ENCODE data around the gene CAMK2D. TPM values are rescaled to one million over a fixed set of nuclear protein-coding genes. Genes with fewer than 3 reads are reported as not detected.

The CAMK2D gene
- total RNA-seq, 1 experiment from 2014 or later: 15.4 TPM

DNA sequence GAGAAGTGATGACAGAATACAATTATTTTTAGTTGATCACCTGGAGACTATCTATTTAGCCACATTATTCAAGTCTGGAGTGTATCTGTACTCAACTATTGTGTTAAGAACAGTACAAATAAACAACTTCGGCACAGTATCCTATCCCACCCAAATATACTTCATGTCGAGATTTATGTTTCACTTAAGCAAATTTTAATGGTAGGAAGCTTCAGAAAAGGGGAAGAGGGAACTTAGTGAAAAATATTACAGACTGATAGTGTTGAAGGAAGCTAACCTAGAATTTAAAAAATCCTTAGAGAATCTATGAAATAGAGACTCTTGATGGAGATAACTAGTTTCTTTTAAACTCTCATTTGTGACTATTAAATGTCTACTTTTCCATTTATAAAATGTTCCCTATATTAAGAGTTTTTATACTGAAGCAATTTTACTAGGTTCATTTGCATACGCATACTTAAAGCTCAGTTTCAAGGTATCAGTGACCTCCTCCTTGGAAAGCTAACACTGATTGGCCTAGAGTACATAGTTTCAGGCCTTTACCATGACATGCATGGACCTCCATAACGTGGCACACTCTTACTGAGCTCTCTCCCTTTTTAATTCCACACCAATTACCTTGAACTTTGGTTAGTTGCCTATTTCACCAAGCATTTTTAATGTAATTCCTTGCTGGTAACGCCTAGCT, 197.7 kb downstream of the CAMK2D start:
- CTCF ChIA-PET: no interaction called here
- no peak for ATAC-seq

DNA sequence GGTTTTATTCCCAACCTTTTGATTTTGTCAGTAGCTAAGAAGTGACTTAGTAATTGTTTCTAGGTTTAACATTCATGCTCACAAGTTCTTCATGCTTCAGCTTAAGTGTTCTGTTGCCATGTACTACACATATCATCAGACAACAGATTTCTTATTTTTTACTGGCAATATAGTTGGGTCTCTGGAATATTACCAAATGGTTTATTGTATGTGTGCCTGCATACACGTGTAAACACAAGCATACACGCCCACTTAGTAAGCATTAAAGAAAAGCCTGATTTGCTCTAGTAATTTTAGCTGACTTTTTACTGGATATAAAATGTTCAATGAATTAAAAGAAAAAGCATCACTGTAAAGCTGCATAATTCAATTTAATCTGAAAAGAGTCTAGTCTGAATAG, 199.8 kb downstream of the CAMK2D start:
- intact Hi-C loops (cut with micrococcal nuclease): no loop called here
- ChIA-PET POLR2A (ENCODE audit: unreplicated experiment) (no interaction called here), CTCF (no interaction called here)
- ATAC-seq (no peak), DNase-seq (no peak)
- Histone ChIP-seq H3K4me2 (ENCODE audit: low read length) (no peak overlapping the region), H3K79me2 (ENCODE audit: low read length) (no peaks in the 10 kb centered on the region), H3K9me2 (replicated peaks; ENCODE audit: low read length) (no peaks in the 10 kb centered on the region), H3F3A (ENCODE audit: low read length, unreplicated experiment) (no peaks in the 10 kb centered on the region), H3K27me3 (ENCODE audit: low read length) (no peaks in the 10 kb centered on the region), H3K9me3 (ENCODE audit: low read length) (no peaks in the 10 kb centered on the region), H3K4me3 (ENCODE audit: low read length) (no peak overlapping the region), H4K20me1 (ENCODE audit: low read length) (no peaks in the 10 kb centered on the region), H2AFZ (ENCODE audit: low read length) (no peak overlapping the region), H3K27ac (ENCODE audit: low read length) (no peak overlapping the region), H3K36me3 (ENCODE audit: low read depth, low read length) (no peaks in the 10 kb centered on the region), H3K4me1 (ENCODE audit: insufficient read depth, low read length) (peaks cover 19% of the 10 kb centered on the region), H3K9ac (ENCODE audit: low read length) (no peak overlapping the region)
- no TSS peak for BruUV-seq (replicated peaks)
- TF ChIP-seq, protein P1, sequence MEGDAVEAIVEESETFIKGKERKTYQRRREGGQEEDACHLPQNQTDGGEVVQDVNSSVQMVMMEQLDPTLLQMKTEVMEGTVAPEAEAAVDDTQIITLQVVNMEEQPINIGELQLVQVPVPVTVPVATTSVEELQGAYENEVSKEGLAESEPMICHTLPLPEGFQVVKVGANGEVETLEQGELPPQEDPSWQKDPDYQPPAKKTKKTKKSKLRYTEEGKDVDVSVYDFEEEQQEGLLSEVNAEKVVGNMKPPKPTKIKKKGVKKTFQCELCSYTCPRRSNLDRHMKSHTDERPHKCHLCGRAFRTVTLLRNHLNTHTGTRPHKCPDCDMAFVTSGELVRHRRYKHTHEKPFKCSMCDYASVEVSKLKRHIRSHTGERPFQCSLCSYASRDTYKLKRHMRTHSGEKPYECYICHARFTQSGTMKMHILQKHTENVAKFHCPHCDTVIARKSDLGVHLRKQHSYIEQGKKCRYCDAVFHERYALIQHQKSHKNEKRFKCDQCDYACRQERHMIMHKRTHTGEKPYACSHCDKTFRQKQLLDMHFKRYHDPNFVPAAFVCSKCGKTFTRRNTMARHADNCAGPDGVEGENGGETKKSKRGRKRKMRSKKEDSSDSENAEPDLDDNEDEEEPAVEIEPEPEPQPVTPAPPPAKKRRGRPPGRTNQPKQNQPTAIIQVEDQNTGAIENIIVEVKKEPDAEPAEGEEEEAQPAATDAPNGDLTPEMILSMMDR (conservative IDR thresholded peaks at IDR 0.05; ENCODE audit: low read depth, low read length): no peak
- no peak for TF ChIP-seq EZH2phosphoT487 (IDR thresholded peaks at IDR 0.05; ENCODE audit: borderline replicate concordance, low read length)
- no peak for TF ChIP-seq EZH2 (IDR thresholded peaks at IDR 0.05; ENCODE audit: low read length, unreplicated experiment)

More for the DNA sequence above, 197.7 kb downstream of the CAMK2D start:
- no peak for TF ChIP-seq EZH2 (IDR thresholded peaks at IDR 0.05; ENCODE audit: low read length, unreplicated experiment)
- TF ChIP-seq EZH2phosphoT487 (IDR thresholded peaks at IDR 0.05; ENCODE audit: borderline replicate concordance, low read length): no peak
- TF ChIP-seq, protein P1 (conservative IDR thresholded peaks at IDR 0.05; ENCODE audit: low read depth, low read length): no peak
- Histone ChIP-seq H3K36me3 (ENCODE audit: low read depth, low read length) (no peaks in the 10 kb centered on the region), H3K4me1 (ENCODE audit: insufficient read depth, low read length) (peaks cover 10% of the 10 kb centered on the region; the same call in 1 of the 2 replicates), H3K4me3 (ENCODE audit: low read length) (no peak overlapping the region), H3K9me3 (ENCODE audit: low read length) (no peaks in the 10 kb centered on the region), H3K27me3 (ENCODE audit: low read length) (no peaks in the 10 kb centered on the region), H3K27ac (ENCODE audit: low read length) (no peak overlapping the region), H3K9ac (ENCODE audit: low read length) (no peak overlapping the region), H4K20me1 (ENCODE audit: low read length) (no peaks in the 10 kb centered on the region), H3F3A (ENCODE audit: low read length, unreplicated experiment) (no peaks in the 10 kb centered on the region), H2AFZ (ENCODE audit: low read length) (no peak overlapping the region), H3K9me2 (replicated peaks; ENCODE audit: low read length) (no peaks in the 10 kb centered on the region), H3K79me2 (ENCODE audit: low read length) (no peaks in the 10 kb centered on the region), H3K4me2 (ENCODE audit: low read length) (no peak overlapping the region)
- intact Hi-C loops (cut with micrococcal nuclease): no loop called here
- POLR2A ChIA-PET (ENCODE audit: unreplicated experiment): no interaction called here
- DNase-seq: no peak
- BruUV-seq (replicated peaks): no TSS peak

DNA sequence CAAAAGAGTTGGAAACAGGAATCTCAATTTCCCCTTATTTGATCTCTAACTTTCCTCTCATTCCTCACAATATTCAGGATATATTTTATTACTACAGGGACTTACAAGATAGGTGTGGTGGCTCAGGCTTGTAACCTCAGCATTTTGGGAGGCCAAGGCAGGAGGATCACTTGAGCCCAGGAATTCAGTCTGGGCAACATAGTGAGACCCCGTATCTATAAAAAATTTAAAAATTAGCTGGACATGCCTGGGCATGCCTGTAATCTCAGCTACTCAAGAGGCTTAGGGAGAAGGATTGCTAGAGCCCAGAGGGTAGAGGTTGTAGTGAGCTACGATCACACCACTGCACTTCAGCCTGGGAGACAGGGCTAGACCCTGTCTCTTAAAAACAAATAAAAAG, 200.4 kb downstream of the CAMK2D start:
- Histone ChIP-seq H3K9ac (ENCODE audit: low read length) (no peak overlapping the region), H3K9me2 (replicated peaks; ENCODE audit: low read length) (no peaks in the 10 kb centered on the region), H3K4me1 (ENCODE audit: insufficient read depth, low read length) (peaks cover 25% of the 10 kb centered on the region), H3F3A (ENCODE audit: low read length, unreplicated experiment) (no peaks in the 10 kb centered on the region), H4K20me1 (ENCODE audit: low read length) (no peaks in the 10 kb centered on the region), H3K27me3 (ENCODE audit: low read length) (no peaks in the 10 kb centered on the region), H3K4me2 (ENCODE audit: low read length) (no peak overlapping the region), H2AFZ (ENCODE audit: low read length) (no peak overlapping the region), H3K79me2 (ENCODE audit: low read length) (no peaks in the 10 kb centered on the region), H3K9me3 (ENCODE audit: low read length) (no peaks in the 10 kb centered on the region), H3K4me3 (ENCODE audit: low read length) (no peak overlapping the region), H3K36me3 (ENCODE audit: low read depth, low read length) (no peaks in the 10 kb centered on the region), H3K27ac (ENCODE audit: low read length) (no peak overlapping the region)
- TF ChIP-seq EZH2 (IDR thresholded peaks at IDR 0.05; ENCODE audit: low read length, unreplicated experiment) (no peak), EZH2phosphoT487 (IDR thresholded peaks at IDR 0.05; ENCODE audit: borderline replicate concordance, low read length) (no peak)
- TF ChIP-seq, protein P1 (conservative IDR thresholded peaks at IDR 0.05; ENCODE audit: low read depth, low read length): no peak
- no TSS peak for BruUV-seq (replicated peaks)
- intact Hi-C loops (cut with micrococcal nuclease): no loop called here
- DNase-seq (no peak), ATAC-seq (no peak)
- ChIA-PET CTCF (no interaction called here), POLR2A (ENCODE audit: unreplicated experiment) (no interaction called here)
